Measurements from ENCODE around the gene BTD.

Gene BTD

GRCh38 chr3:15633159-15633558 lies 31.6 kb downstream of the BTD start:
- Histone ChIP-seq H3F3A (ENCODE audit: insufficient read depth) (no peaks in the 10 kb centered on the region), H3K9ac (ENCODE audit: low read length) (no peak overlapping the region), H3K79me2 (ENCODE audit: insufficient read depth, low read length) (no peaks in the 10 kb centered on the region), H3K27me3 (ENCODE audit: low read length) (no peaks in the 10 kb centered on the region), H3K9me3 (ENCODE audit: insufficient read depth, low read length) (no peaks in the 10 kb centered on the region), H3K9me2 (replicated peaks; ENCODE audit: insufficient read depth, low read length) (no peaks in the 10 kb centered on the region), H3K27ac (ENCODE audit: low read depth, low read length) (no peak overlapping the region), H4K20me1 (ENCODE audit: low read depth, low read length) (no peaks in the 10 kb centered on the region), H3K36me3 (ENCODE audit: low read length) (no peaks in the 10 kb centered on the region), H2AFZ (ENCODE audit: low read depth, low read length, severe bottlenecking) (no peak overlapping the region), H3K4me2 (ENCODE audit: low read depth, low read length, poor library complexity, severe bottlenecking) (no peak overlapping the region), H3K4me3 (ENCODE audit: insufficient read depth, low read length, poor library complexity, severe bottlenecking) (no peak overlapping the region)
- TF ChIP-seq CTCF (IDR thresholded peaks at IDR 0.05; ENCODE audit: insufficient read depth, low read length, poor library complexity, severe bottlenecking) (no peak), EZH2phosphoT487 (conservative IDR thresholded peaks at IDR 0.05; ENCODE audit: low read length) (no peak)

GRCh38 chr3:15633766-15634598 lies 32.4 kb downstream of the BTD start:
- no peak overlapping the region for H3K27ac ChIP-seq (ENCODE audit: low read depth, low read length)
- TF ChIP-seq EZH2phosphoT487 (conservative IDR thresholded peaks at IDR 0.05; ENCODE audit: low read length) (no peak), CTCF (IDR thresholded peaks at IDR 0.05; ENCODE audit: insufficient read depth, low read length, poor library complexity, severe bottlenecking) (no peak)
- H2AFZ ChIP-seq (ENCODE audit: low read depth, low read length, severe bottlenecking): no peak overlapping the region
- no peak overlapping the region for H3K4me3 ChIP-seq (ENCODE audit: insufficient read depth, low read length, poor library complexity, severe bottlenecking)
- H3K9me3 ChIP-seq (ENCODE audit: insufficient read depth, low read length): no peaks in the 10 kb centered on the region
- H3K27me3 ChIP-seq (ENCODE audit: low read length): no peaks in the 10 kb centered on the region
- no peaks in the 10 kb centered on the region for H4K20me1 ChIP-seq (ENCODE audit: low read depth, low read length)
- no peaks in the 10 kb centered on the region for H3K79me2 ChIP-seq (ENCODE audit: insufficient read depth, low read length)
- H3K9me2 ChIP-seq (replicated peaks; ENCODE audit: insufficient read depth, low read length): no peaks in the 10 kb centered on the region
- H3K9ac ChIP-seq (ENCODE audit: low read length): no peak overlapping the region
- no peaks in the 10 kb centered on the region for H3K36me3 ChIP-seq (ENCODE audit: low read length)
- H3K4me2 ChIP-seq (ENCODE audit: low read depth, low read length, poor library complexity, severe bottlenecking): no peak overlapping the region
- no peaks in the 10 kb centered on the region for H3F3A ChIP-seq (ENCODE audit: insufficient read depth)

GRCh38 chr3:15634671-15635070 lies 33.1 kb downstream of the BTD start:
- Histone ChIP-seq H3K79me2 (ENCODE audit: insufficient read depth, low read length) (no peaks in the 10 kb centered on the region), H3K27me3 (ENCODE audit: low read length) (no peaks in the 10 kb centered on the region), H3K9ac (ENCODE audit: low read length) (no peak overlapping the region), H3K9me2 (replicated peaks; ENCODE audit: insufficient read depth, low read length) (no peaks in the 10 kb centered on the region), H3K4me3 (ENCODE audit: insufficient read depth, low read length, poor library complexity, severe bottlenecking) (no peak overlapping the region), H4K20me1 (ENCODE audit: low read depth, low read length) (no peaks in the 10 kb centered on the region), H3K4me2 (ENCODE audit: low read depth, low read length, poor library complexity, severe bottlenecking) (no peak overlapping the region), H3K27ac (ENCODE audit: low read depth, low read length) (no peak overlapping the region), H3K36me3 (ENCODE audit: low read length) (no peaks in the 10 kb centered on the region), H3F3A (ENCODE audit: insufficient read depth) (no peaks in the 10 kb centered on the region), H2AFZ (ENCODE audit: low read depth, low read length, severe bottlenecking) (no peak overlapping the region), H3K9me3 (ENCODE audit: insufficient read depth, low read length) (no peaks in the 10 kb centered on the region)
- TF ChIP-seq CTCF (IDR thresholded peaks at IDR 0.05; ENCODE audit: insufficient read depth, low read length, poor library complexity, severe bottlenecking): no peak
- TF ChIP-seq EZH2phosphoT487 (conservative IDR thresholded peaks at IDR 0.05; ENCODE audit: low read length): no peak
